Upper lobe of left lung (tissue), 6 donors: Measurements from ENCODE around the gene CLRN3. TPM values are rescaled to one million over a fixed set of nuclear protein-coding genes. Genes with fewer than 3 reads are reported as not detected.

Experiments used
- ATAC-seq, 2 donors: fragments of 200-7000 bp; cut with Tn5 transposase; one replicate each; pipeline ENCODE4 v1.9.1; 2022; ENCODE audit warnings: mild to moderate bottlenecking in 2 of 2, moderate library complexity in 2 of 2; ENCODE audit not compliant: low FRiP score in 2 of 2
- DNase-seq, 2 donors: peaks; one replicate each; pipeline ENCODE4 v3.0.0-alpha.2; 2019 to 2020
- H3K27ac ChIP-seq, 4 donors: fragments of 200-600 bp; sonication (generic); one replicate each; pipeline ENCODE4 v1.5.1; 2016 to 2019
- H3K27me3 ChIP-seq, 4 donors: fragments of 200-600 bp; sonication (generic); one replicate each; pipeline ENCODE4 v1.5.1; 2017 to 2019
- H3K36me3 ChIP-seq, 4 donors: fragments of 200-600 bp; sonication (generic); one replicate each; pipeline ENCODE4 v1.5.1; 2016 to 2019
- H3K4me1 ChIP-seq, 4 donors: fragments of 200-600 bp; sonication (generic); one replicate each; pipeline ENCODE4 v1.5.1; 2018 to 2019
- H3K4me3 ChIP-seq, 4 donors: fragments of 200-600 bp; sonication (generic); one replicate each; pipeline ENCODE4 v1.5.1; 2017 to 2019; ENCODE audit warnings: mild to moderate bottlenecking in 2 of 4, moderate library complexity in 1 of 4
- H3K9me3 ChIP-seq, 4 donors: fragments of 200-600 bp; sonication (generic); one replicate each; pipeline ENCODE4 v1.5.1; 2018 to 2019
- EP300 ChIP-seq, 4 donors: sonication (generic); formaldehyde crosslinking; IDR thresholded peaks; one replicate each; pipeline ENCODE4 v1.5.1; 2017; ENCODE audit warnings: antibody characterized with exemption in 4 of 4, control low read depth in 2 of 4
- POLR2A ChIP-seq, 4 donors: fragments of 450-650 bp; IDR thresholded peaks; one replicate each; pipeline ENCODE4 v1.5.1; 2016 to 2017; ENCODE audit warnings: antibody characterized with exemption in 4 of 4, mild to moderate bottlenecking in 2 of 4
- POLR2AphosphoS5 ChIP-seq, 2 donors: sonication (generic); formaldehyde crosslinking; IDR thresholded peaks; one replicate each; pipeline ENCODE4 v1.5.1; 2017; ENCODE audit warnings: antibody characterized with exemption in 2 of 2
- WGBS, 2 donors: methylation state at CpG; one replicate each; pipeline ENCODE4 v1.1.5; 2017 to 2018; 5-methylcytosine and 5-hydroxymethylcytosine counted together
- total RNA-seq, 6 donors: library from RNA; depleted of rRNA in 4 of 6; stranded (reverse); fragments of >200 nt in 4 of 6; gene quantifications; one replicate each; pipeline versions ENCODE4 v1.1.0 to v1.2.1, GENCODE V29; 2016 to 2021
- TF ChIP-seq, protein P1 (sequence below), 6 experiments: fragments of 450-650 bp in 4 of 6; fragments of 200-600 bp in 2 of 6; sonication (generic) in 2 of 6; IDR thresholded peaks; one replicate each; pipeline ENCODE4 v1.5.1; 2016 to 2019; ENCODE audit warnings: antibody characterized with exemption in 6 of 6
- donor health status: DM: no; HTN: no; CAD: no; lungs with moderate emphysema.
- donor health status: DM: no; HTN: yes; CAD: no; lungs with severe emphysema.

The CLRN3 gene
- total RNA-seq, 6 donors from 2014 or later = 0.37 to 0.49 TPM; not detected in 4

DNA sequence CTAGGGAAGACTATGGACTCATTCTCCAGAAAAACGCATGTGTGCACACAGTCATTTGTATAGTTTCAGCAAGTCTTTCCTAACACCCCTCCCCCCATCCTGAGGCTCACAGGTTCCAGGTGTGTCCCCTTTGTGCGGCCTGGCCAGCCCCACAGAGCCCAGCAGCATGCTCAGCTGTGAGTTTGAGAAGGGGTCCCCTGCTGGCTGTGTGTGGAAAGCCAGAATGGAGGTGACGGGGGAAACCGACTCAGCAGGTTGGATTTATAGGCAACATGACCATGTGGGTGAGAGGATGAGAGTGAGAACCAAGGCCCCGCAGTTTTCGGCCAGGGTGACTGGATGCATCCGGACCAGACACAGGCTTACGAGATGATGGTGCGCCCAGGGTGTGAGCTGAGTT lies 24.1 kb upstream of the CLRN3 start:
- ATAC-seq = no peak
- Histone ChIP-seq H3K4me1 (peaks cover 27 to 31% (median 29%) of the 10 kb centered on the region in 4 donors), H3K9me3 (no peaks in the 10 kb centered on the region), H3K27me3 (no peaks in the 10 kb centered on the region), H3K4me3 (no peak overlapping the region), H3K27ac (no peak overlapping the region), H3K36me3 (no peaks in the 10 kb centered on the region)
- WGBS, 2 donors = 94 to 97% methylated on average over 9 of the region's 9 CpGs
- TF ChIP-seq POLR2A (IDR thresholded peaks at IDR 0.05) = no peak
- TF ChIP-seq, protein P1, sequence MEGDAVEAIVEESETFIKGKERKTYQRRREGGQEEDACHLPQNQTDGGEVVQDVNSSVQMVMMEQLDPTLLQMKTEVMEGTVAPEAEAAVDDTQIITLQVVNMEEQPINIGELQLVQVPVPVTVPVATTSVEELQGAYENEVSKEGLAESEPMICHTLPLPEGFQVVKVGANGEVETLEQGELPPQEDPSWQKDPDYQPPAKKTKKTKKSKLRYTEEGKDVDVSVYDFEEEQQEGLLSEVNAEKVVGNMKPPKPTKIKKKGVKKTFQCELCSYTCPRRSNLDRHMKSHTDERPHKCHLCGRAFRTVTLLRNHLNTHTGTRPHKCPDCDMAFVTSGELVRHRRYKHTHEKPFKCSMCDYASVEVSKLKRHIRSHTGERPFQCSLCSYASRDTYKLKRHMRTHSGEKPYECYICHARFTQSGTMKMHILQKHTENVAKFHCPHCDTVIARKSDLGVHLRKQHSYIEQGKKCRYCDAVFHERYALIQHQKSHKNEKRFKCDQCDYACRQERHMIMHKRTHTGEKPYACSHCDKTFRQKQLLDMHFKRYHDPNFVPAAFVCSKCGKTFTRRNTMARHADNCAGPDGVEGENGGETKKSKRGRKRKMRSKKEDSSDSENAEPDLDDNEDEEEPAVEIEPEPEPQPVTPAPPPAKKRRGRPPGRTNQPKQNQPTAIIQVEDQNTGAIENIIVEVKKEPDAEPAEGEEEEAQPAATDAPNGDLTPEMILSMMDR (IDR thresholded peaks at IDR 0.05) = no peak
- TF ChIP-seq EP300 (IDR thresholded peaks at IDR 0.05) = no peak
- no peak for TF ChIP-seq POLR2AphosphoS5 (IDR thresholded peaks at IDR 0.05)
- DNase-seq = no peak

DNA sequence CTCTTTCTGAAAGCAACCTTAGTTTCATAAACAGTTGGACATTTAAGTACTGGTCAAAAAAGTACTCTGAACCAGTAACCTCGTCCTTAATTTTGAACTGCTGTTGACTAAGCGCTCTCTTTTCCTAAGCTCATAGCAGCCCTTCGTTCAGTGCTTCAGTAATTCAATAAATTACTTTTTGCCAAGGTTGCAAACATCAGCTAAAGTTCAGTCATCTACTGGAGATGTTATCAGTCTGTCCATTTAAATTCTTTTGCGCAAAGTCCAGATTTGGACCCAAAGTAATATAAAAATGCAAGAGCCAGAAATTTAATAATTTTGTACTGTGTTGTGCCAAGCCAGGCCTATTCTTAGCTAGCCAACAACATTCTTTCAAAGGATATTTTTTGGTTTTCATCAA lies 22.6 kb upstream of the CLRN3 start:
- no peaks in the 10 kb centered on the region for H3K9me3 ChIP-seq
- H3K4me3 ChIP-seq = no peak overlapping the region
- no peak for ATAC-seq
- no peaks in the 10 kb centered on the region for H3K36me3 ChIP-seq
- TF ChIP-seq POLR2A (IDR thresholded peaks at IDR 0.05) (no peak), EP300 (IDR thresholded peaks at IDR 0.05) (no peak)
- no peak for DNase-seq
- peaks cover 12 to 23% (median 16%) of the 10 kb centered on the region in 4 donors for H3K4me1 ChIP-seq
- no peak overlapping the region for H3K27ac ChIP-seq
- H3K27me3 ChIP-seq = no peaks in the 10 kb centered on the region
- WGBS, 2 donors = 86 to 87% methylated on average over 4 of the region's 4 CpGs

DNA sequence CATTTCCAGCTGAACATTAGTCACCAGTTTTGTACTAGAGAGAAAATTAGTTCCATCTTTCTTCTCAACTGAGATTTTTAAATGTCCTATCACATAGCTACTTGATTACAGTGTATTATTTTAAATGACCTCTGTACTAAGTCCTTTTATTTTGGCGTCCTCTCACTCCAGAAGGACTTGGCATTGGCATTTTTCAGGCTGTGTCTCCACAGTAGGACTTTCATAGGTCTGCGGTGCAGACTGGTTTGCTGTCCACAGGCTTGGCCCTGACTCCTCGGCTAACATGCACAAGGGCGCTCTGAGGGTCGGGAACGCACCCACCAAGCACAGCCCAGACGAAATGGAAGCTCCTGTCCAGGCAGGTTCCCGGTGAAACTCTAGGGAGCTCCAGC lies 20.6 kb upstream of the CLRN3 start:
- Histone ChIP-seq H3K36me3 (no peaks in the 10 kb centered on the region), H3K27ac (no peak overlapping the region), H3K9me3 (no peaks in the 10 kb centered on the region), H3K27me3 (no peaks in the 10 kb centered on the region), H3K4me3 (no peak overlapping the region), H3K4me1 (peaks cover 3 to 18% (median 14%) of the 10 kb centered on the region in 4 donors)
- ATAC-seq (no peak), DNase-seq (no peak)
- TF ChIP-seq POLR2A (IDR thresholded peaks at IDR 0.05) (no peak), EP300 (IDR thresholded peaks at IDR 0.05) (no peak), POLR2AphosphoS5 (IDR thresholded peaks at IDR 0.05) (no peak)
- TF ChIP-seq, protein P1 (IDR thresholded peaks at IDR 0.05) = no peak
- 94 to 96% methylated on average over 8 of the region's 8 CpGs for WGBS, 2 donors

DNA sequence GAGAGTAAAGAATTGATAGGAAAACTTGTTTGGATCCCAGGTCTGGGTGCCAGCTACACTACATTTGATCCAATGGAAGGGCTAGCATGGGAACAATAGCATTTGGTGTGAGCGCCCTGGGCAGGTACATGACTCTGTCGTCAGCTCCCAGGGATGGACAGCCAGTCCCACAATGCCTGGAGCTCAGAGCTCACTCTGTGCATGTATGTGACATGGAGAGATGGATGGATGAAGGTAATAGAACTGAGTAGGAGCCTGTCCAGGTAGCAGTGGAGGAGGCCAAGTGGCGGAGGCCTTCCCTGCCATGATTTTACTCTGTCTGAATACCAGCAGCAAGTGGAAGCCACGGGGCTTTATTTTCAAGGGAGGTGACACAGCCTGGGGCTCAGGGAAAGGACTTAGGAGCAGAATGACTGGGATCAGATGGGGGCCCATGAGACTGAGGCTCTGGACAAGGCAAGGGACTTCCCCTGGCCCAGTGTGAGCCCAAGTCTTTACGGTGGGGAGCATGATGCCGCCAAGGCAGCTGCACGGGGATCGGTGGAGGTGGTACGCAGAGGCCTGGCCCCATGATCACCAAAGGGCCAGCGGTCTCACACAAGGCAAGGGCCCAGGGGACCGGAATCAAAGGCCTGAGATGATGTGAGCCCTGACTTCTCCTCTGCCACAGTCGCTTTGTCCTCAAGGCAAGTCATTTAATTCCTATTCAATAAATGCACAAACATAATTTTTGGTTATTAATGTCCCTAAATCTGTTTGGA lies 20.0 kb upstream of the CLRN3 start:
- ATAC-seq (no peak), DNase-seq (no peak)
- WGBS, 2 donors = 93 to 94% methylated on average over 7 to 11 of the region's 12 CpGs
- TF ChIP-seq, protein P1 (IDR thresholded peaks at IDR 0.05) = no peak
- no peak for TF ChIP-seq POLR2A (IDR thresholded peaks at IDR 0.05)
- TF ChIP-seq POLR2AphosphoS5 (IDR thresholded peaks at IDR 0.05) = no peak
- no peak for TF ChIP-seq EP300 (IDR thresholded peaks at IDR 0.05)
- Histone ChIP-seq H3K4me1 (peaks cover 7 to 24% (median 19%) of the 10 kb centered on the region in 4 donors), H3K27me3 (no peaks in the 10 kb centered on the region), H3K9me3 (no peaks in the 10 kb centered on the region), H3K4me3 (no peak overlapping the region), H3K36me3 (no peaks in the 10 kb centered on the region), H3K27ac (no peak overlapping the region)

DNA sequence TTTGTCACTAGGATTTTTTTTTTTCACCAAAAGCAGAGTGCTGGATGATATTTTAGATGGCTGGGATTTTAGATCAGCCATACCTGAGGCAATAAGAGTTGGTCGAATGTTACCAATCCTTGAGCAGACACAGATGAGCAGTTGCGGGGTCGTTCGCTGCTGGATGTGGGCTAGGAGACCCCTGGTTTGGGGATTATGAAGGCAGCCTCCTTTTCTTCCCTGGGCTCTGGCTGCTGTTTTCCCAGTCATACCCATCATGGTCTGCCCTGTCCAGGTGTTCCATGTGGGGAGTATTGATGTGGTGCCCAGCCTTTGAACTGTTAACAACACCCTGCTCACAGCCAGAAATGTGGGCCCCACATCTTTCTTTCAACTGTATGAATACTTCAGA lies 19.1 kb upstream of the CLRN3 start:
- H3K4me3 ChIP-seq = no peak overlapping the region
- no peak overlapping the region for H3K27ac ChIP-seq
- 86 to 94% methylated on average over 4 of the region's 4 CpGs for whole genome bisulfite sequencing, 2 donors
- peaks cover 12 to 32% (median 21%) of the 10 kb centered on the region in 4 donors for H3K4me1 ChIP-seq
- DNase-seq = no peak
- H3K9me3 ChIP-seq = no peaks in the 10 kb centered on the region
- no peaks in the 10 kb centered on the region for H3K36me3 ChIP-seq
- H3K27me3 ChIP-seq = no peaks in the 10 kb centered on the region
- ATAC-seq = no peak
- TF ChIP-seq POLR2AphosphoS5 (IDR thresholded peaks at IDR 0.05) = no peak
